NCI-H510A treated with DMSO at 0.1 percent for 48 hours (cell line): Measurements from ENCODE around the gene SLC15A2.
"Not testable (repeated sequence)": the region's sequence is repeated elsewhere in the genome, so short reads cannot be mapped to it uniquely, and the experiment has no call there.

ENCODE experiments used
- DNase-seq: peaks from one replicate; lab custom pipeline; 2025; lab: John Stamatoyannopoulos, UW

SLC15A2 gene

GRCh38 chr3:121924734-121925133, 30.5 kb downstream of the SLC15A2 start:
- no peak for DNase-seq

GRCh38 chr3:121926380-121926779, 32.2 kb downstream of the SLC15A2 start:
- no peak for DNase-seq

- DNase-seq = not testable (repeated sequence)
Measured at GRCh38 chr3:121938141-121938855, 44.1 kb downstream of the SLC15A2 start.

- peak; percentile 44 for DNase-seq
Measured at GRCh38 chr3:121941592-121941991, 47.4 kb downstream of the SLC15A2 start.

GRCh38 chr3:121942116-121942786, 48.0 kb downstream of the SLC15A2 start:
- peak; percentile 59 for DNase-seq

- DNase-seq = peak; percentile 60
Measured at GRCh38 chr3:121943431-121943830, 49.2 kb downstream of the SLC15A2 start.

GRCh38 chr3:121948641-121949040, 54.4 kb downstream of the SLC15A2 start:
- DNase-seq = no peak

- no peak for DNase-seq
Measured at GRCh38 chr3:121951291-121951919, 57.2 kb downstream of the SLC15A2 start.

- DNase-seq = no peak
Measured at GRCh38 chr3:121956363-121956762, 62.2 kb downstream of the SLC15A2 start.

GRCh38 chr3:121957674-121958415, 63.6 kb downstream of the SLC15A2 start:
- no peak for DNase-seq

GRCh38 chr3:121958801-121959200, 64.6 kb downstream of the SLC15A2 start:
- no peak for DNase-seq

- DNase-seq = no peak
Measured at GRCh38 chr3:121961283-121961682, 67.1 kb downstream of the SLC15A2 start.

- no peak for DNase-seq
Measured at GRCh38 chr3:121962443-121962842, 68.2 kb downstream of the SLC15A2 start.

GRCh38 chr3:121963608-121964007, 69.4 kb downstream of the SLC15A2 start:
- DNase-seq = no peak

- DNase-seq = no peak
Measured at GRCh38 chr3:121969631-121970030, 75.4 kb downstream of the SLC15A2 start.

GRCh38 chr3:121970047-121970446, 75.8 kb downstream of the SLC15A2 start:
- DNase-seq = no peak

- no peak for DNase-seq
Measured at GRCh38 chr3:121974601-121975111, 80.5 kb downstream of the SLC15A2 start.

- DNase-seq = no peak
Measured at GRCh38 chr3:121975702-121976302, 81.6 kb downstream of the SLC15A2 start.

GRCh38 chr3:121976727-121977126, 82.5 kb downstream of the SLC15A2 start:
- peak; percentile 26 for DNase-seq

GRCh38 chr3:121979246-121979645, 85.0 kb downstream of the SLC15A2 start:
- no peak for DNase-seq

GRCh38 chr3:121979734-121980449, 85.7 kb downstream of the SLC15A2 start:
- DNase-seq = no peak
